H7 (cell line): Measurements from ENCODE around the gene KPNA6. TPM values are rescaled to one million over a fixed set of nuclear protein-coding genes. Genes with fewer than 3 reads are reported as not detected.
"Not testable (repeated sequence)": the region's sequence is repeated elsewhere in the genome, so short reads cannot be mapped to it uniquely, and the experiment has no call there.

Source experiments
- DNase-seq: peaks from one replicate; pipeline ENCODE4 v3.0.0; 2012
- H3K27me3 ChIP-seq: 2 replicates; pipeline ENCODE4 v1.6.0; 2011; ENCODE audit warnings: mild to moderate bottlenecking, low read length; ENCODE audit not compliant: control insufficient read depth, insufficient read depth
- H3K36me3 ChIP-seq: replicated peaks from 2 replicates; pipeline ENCODE4 v1.5.1; 2011; ENCODE audit warnings: low read length; ENCODE audit not compliant: control insufficient read depth, insufficient read depth
- H3K4me3 ChIP-seq: 2 replicates; pipeline ENCODE4 v1.5.1; 2011; ENCODE audit warnings: low read depth, mild to moderate bottlenecking, control low read depth, low read length, moderate library complexity; ENCODE audit not compliant: insufficient read depth
- total RNA-seq: library from RNA; depleted of rRNA; stranded (reverse); fragments of >200 nt; shearing (Covaris generic); gene quantifications from 2 replicates; pipeline ENCODE4 v1.2.3, GENCODE V29; 2014

The KPNA6 gene
- total RNA-seq, 1 experiment from 2014 or later, result 101 TPM

- Histone ChIP-seq H3K27me3 (no peaks in the 10 kb centered on the region), H3K36me3 (peaks cover 9% of the 10 kb centered on the region), H3K4me3 (no peak overlapping the region)
- DNase-seq, result no peak
Observed at GRCh38 chr1:32082022-32082421, 25.8 kb upstream of the KPNA6 start.

- DNase-seq, H3K36me3 ChIP-seq, H3K4me3 ChIP-seq, H3K27me3 ChIP-seq: not testable (repeated sequence)
Observed at GRCh38 chr1:32086381-32086780, 21.5 kb upstream of the KPNA6 start.

GRCh38 chr1:32091176-32091575 lies 16.7 kb upstream of the KPNA6 start:
- no peak overlapping the region for H3K4me3 ChIP-seq
- peaks cover 17% of the 10 kb centered on the region for H3K36me3 ChIP-seq
- H3K27me3 ChIP-seq, result no peaks in the 10 kb centered on the region
- DNase-seq, result no peak

- no peak for DNase-seq
- H3K4me3 ChIP-seq, result no peak overlapping the region
- H3K36me3 ChIP-seq, result peaks cover 17% of the 10 kb centered on the region
- no peaks in the 10 kb centered on the region for H3K27me3 ChIP-seq
Observed at GRCh38 chr1:32091591-32091990, 16.3 kb upstream of the KPNA6 start.

DNA sequence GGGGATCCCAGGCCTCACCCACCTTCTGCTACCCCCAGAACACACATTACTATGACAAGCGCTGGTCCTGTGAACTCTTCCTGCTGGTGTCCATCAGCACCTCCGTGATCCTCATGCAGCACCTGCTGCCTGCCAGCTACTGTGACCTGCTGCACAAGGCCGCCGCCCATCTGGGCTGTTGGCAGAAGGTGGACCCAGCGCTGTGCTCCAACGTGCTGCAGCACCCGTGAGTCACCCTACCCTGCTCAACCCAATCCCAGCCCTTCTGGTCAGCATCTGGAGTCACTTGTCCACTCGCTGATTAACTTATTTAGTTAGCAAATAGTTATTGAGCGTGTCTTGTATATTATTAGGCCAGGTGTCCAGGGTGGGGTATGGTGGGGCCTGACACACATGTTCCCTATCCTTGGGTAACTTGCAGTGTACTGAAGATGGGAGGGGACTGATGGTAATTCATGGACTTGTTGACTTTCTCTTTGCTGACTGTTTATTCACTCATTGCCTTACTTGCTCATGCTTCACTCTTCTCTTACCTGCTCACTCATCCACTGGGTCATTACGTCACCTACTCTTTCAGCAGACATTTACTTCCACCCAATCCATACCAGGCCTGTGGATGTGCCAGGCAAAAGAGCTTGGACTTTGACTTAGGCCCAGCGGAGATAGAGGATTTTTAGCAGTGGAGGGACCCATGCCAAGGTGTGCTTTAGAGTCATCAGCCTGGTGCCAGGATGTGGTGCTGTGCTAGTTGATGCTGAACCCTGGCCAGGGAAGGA lies 12.9 kb upstream of the KPNA6 start:
- Histone ChIP-seq H3K27me3 (no peaks in the 10 kb centered on the region), H3K4me3 (no peak overlapping the region), H3K36me3 (peaks cover 19% of the 10 kb centered on the region)
- no peak for DNase-seq

DNA sequence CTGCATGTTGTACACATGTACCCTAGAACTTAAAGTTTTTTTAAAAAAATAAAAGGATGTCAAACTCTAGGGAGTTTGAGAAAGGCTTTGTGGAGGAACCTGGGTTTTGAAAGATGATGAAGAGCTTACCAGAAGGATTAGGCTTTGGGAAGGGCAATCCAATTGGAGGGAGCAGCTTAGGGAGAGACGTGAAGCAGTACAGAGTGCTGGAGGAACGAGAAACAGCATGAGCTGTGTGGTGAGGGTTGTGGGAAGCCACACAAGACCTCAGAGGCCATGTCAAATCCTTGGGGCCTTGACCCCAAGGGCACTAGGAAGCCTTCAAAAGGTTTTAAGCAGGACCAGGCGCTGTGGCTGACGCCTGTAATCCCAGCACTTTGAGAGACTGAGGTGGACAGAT lies 8.4 kb upstream of the KPNA6 start:
- no peak for DNase-seq
- no peaks in the 10 kb centered on the region for H3K27me3 ChIP-seq
- H3K4me3 ChIP-seq, result no peak overlapping the region
- peaks cover 16% of the 10 kb centered on the region for H3K36me3 ChIP-seq

- Histone ChIP-seq H3K36me3 (peaks cover 9% of the 10 kb centered on the region), H3K27me3 (no peaks in the 10 kb centered on the region), H3K4me3 (no peak overlapping the region)
- DNase-seq, result no peak
Observed at GRCh38 chr1:32100359-32100758, 7.5 kb upstream of the KPNA6 start.

GRCh38 chr1:32100807-32101708 lies 6.8 kb upstream of the KPNA6 start:
- H3K36me3 ChIP-seq, result peaks cover 5% of the 10 kb centered on the region
- DNase-seq, result no peak
- H3K27me3 ChIP-seq, result no peaks in the 10 kb centered on the region
- no peak overlapping the region for H3K4me3 ChIP-seq

DNA sequence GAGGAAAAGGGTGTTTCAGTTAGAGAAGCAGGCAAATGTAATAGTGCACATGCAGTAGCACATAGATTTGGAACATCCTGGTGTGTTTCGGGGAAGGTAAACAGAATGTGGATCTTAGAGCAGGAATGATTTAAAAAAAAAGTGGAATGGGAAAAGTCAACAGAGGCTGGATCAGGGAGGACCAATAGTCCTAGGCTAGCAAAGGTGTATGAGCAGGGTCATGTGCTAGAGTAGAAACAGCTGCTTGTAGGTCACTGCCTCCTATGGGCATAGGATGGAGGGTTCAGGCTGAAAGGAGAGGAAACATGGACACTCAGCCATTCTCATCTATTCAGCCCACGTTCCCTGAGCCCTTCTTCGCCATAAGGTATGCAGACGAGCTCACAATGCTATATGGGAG lies 3.7 kb upstream of the KPNA6 start:
- Histone ChIP-seq H3K4me3 (no peak overlapping the region), H3K36me3 (peaks cover 5% of the 10 kb centered on the region), H3K27me3 (no peaks in the 10 kb centered on the region)
- DNase-seq, result peak; percentile 58

GRCh38 chr1:32105338-32105737 lies 2.5 kb upstream of the KPNA6 start:
- no peak for DNase-seq
- no peaks in the 10 kb centered on the region for H3K27me3 ChIP-seq
- H3K4me3 ChIP-seq, result no peak overlapping the region
- no peaks in the 10 kb centered on the region; the same call in none of the 2 replicates for H3K36me3 ChIP-seq

GRCh38 chr1:32106663-32107275 lies 1.1 kb upstream of the KPNA6 start:
- Histone ChIP-seq H3K4me3 (no peak overlapping the region), H3K27me3 (no peaks in the 10 kb centered on the region), H3K36me3 (no peaks in the 10 kb centered on the region)
- DNase-seq, result no peak

DNA sequence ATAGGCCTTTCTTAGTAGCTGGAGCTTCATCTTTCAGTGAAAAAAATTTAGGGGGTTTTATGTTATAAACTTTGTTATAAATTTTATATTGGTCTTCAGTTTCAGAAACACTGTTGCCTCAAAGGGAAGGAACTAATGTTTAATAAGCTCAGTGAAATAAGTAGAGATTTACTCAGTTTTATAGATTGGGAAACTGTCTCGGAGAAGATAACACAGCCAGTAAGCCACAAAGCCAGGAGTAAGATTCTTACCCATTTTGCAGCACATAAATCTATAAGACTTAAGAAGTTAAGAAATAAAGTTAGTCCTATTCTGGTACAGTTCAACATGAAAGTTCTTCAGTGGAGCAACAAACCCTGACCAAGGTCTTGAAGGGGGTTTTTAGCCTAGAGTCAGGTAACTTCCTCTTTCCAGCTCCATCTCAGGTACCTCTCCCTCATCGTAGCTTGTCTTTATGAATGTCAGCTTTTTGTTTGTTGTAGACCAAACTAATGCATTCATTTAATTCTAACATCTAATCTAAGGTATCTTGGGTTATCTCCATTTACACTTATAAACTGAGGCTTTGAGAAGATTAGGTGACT lies 3.3 kb downstream of the KPNA6 start:
- H3K27me3 ChIP-seq, result no peaks in the 10 kb centered on the region
- H3K36me3 ChIP-seq, result no peaks in the 10 kb centered on the region
- no peak overlapping the region for H3K4me3 ChIP-seq
- no peak for DNase-seq

DNA sequence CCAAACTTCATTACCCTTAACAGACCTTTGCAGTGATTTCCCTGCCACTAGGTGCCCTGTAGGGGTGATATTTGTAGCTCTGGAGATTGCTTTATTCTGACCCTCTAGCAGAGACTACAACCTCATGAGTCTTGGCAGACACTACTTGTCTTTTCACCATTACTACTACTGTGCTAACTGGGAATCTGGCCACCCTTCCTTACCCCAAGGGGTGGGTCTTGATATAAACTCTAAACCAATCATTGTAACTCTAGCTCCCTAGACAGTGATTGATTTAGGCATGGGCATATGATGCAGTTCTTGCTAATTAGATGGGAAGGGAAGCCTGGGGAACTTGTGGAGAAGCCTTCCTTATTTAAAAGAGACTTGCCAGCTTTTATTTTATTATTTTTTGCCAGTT lies 3.9 kb downstream of the KPNA6 start:
- no peak for DNase-seq
- H3K36me3 ChIP-seq, result no peaks in the 10 kb centered on the region
- no peak overlapping the region for H3K4me3 ChIP-seq
- no peaks in the 10 kb centered on the region for H3K27me3 ChIP-seq

- H3K4me3 ChIP-seq, result no peak overlapping the region
- no peaks in the 10 kb centered on the region for H3K27me3 ChIP-seq
- no peaks in the 10 kb centered on the region for H3K36me3 ChIP-seq
- DNase-seq, result no peak
Observed at GRCh38 chr1:32112806-32113375, 5.0 kb downstream of the KPNA6 start.
